Erythroblast (primary cell): Measurements from ENCODE around the gene JAZF1.

Experiments used
- DNase-seq, 2 experiments: peaks; one replicate each; lab custom pipeline; 2025; lab: John Stamatoyannopoulos, UW
- GATA1 ChIP-seq: IDR thresholded peaks from 2 replicates; pipeline ENCODE4 v1.6.1; 2011; ENCODE audit warnings: low read depth, mild to moderate bottlenecking, control low read depth, low read length, moderate library complexity
- POLR2A ChIP-seq: IDR thresholded peaks from 2 replicates; pipeline ENCODE4 v1.6.1; 2011; ENCODE audit warnings: mild to moderate bottlenecking, low read length

Gene JAZF1

DNA sequence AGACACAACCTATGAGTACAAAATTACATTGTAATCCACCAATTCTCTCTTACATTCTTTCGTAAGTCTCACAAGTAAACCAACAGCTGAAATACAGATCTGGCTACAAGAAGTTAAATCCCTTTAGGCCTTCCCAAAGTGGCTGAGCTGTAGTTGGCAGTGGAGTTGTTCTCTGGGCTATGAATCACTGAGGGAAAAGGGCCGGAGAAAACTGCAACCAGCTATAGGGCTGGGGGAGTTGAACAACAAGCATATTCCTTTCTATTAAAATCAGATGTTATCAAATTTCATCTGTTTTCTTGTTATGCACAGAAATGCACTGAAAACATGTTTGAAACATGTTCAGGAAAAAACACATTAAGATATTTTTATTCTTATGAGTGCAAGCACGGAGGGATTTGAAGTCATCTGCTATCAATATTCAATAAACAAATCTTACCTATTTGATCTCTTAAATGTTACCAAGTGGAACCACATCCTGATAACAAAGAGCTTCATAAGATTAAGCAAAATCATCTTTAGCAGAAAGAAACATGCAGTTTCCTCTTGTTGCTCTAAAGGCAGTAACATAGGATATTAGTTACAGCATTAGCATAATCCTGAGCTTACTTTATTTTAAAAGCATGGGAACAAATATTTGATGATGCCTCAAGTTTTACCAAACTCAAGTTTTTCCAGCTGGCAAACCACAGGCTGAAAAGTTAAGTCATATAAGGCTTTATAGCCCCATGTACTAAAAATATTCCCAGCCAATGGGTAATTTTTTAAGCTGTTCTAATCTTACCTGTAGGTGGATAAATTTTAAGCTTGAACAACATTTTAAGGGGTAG, 227.9 kb downstream of the JAZF1 start:
- DNase-seq, result no peak
- TF ChIP-seq POLR2A (no peak), GATA1 (no peak)

DNA sequence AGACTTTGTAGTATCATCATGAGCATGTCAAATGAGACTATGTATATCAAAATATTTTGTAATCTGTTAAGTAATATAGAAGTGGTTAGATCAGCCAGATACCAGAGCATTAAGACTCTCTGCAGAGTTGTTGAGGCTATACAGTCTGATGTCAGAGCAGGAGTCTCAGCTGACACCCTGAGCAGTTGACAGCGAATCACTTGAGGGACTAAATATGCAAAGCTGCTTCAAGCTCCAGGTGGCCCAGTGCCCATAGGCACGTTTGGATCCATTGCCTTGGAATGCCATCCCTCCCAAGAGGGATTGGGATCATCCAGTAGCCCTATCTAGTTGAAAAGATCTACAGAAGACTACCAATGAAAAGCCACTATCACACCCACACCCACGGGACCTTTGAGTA, 230.5 kb downstream of the JAZF1 start:
- DNase-seq, result no peak
- TF ChIP-seq GATA1, result no peak
- no peak for TF ChIP-seq POLR2A

DNA sequence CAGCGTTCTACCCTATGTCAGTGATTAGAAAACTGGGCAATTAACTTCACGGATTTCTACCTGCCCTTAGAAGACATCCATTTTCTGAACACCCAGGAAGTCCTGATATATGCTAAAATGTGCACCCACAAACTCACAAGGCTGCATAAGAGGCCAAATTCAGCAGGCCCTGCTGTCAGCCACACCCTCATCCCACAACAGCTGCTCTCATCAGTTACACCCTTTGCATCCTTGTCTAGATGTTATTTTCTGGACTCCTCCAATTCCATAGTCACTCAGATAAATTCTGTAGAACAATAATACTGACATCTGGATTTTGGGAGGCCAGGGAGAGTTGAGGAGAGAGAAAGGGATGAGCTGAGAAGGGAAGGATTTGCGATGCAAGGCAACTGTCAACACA, 231.7 kb downstream of the JAZF1 start:
- DNase-seq, result no peak
- TF ChIP-seq POLR2A (no peak), GATA1 (no peak)

DNA sequence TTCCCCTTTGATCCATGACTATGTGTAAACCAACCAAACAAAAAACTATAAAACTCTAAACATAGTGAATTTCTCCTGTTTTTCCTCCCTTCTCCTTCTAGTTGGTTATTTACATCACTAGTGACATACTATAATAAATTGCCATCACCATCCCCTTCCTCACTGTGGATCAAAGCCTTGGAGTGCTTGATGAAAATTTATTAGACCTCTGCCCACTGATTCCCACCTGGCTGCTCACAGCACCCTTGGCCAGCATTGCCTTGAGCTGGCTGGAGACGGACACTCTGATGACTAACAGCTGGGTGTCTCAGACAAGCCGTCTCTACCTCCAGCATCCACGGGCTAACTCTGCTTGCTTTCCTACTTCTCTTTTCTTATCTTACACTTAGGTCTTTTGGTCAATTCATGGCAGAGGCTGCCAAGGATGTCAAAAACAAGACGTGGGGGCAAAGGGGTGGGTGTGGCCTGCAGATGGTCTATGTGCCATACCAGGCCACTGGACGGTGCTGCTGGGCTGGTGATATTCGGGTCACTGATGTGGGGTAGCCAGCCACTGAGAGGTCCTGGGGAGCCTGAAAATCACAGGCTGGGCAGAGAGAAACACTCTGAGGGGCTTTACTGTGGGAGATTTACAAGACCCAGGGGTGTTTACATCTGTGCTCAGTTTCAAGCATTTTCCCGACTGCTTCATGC, 232.9 kb downstream of the JAZF1 start:
- no peak for DNase-seq

GRCh38 chr7:27946351-27946750, 234.2 kb downstream of the JAZF1 start:
- no peak for DNase-seq

More for the DNA sequence above, 232.9 kb downstream of the JAZF1 start:
- TF ChIP-seq GATA1 (no peak), POLR2A (no peak)

DNA sequence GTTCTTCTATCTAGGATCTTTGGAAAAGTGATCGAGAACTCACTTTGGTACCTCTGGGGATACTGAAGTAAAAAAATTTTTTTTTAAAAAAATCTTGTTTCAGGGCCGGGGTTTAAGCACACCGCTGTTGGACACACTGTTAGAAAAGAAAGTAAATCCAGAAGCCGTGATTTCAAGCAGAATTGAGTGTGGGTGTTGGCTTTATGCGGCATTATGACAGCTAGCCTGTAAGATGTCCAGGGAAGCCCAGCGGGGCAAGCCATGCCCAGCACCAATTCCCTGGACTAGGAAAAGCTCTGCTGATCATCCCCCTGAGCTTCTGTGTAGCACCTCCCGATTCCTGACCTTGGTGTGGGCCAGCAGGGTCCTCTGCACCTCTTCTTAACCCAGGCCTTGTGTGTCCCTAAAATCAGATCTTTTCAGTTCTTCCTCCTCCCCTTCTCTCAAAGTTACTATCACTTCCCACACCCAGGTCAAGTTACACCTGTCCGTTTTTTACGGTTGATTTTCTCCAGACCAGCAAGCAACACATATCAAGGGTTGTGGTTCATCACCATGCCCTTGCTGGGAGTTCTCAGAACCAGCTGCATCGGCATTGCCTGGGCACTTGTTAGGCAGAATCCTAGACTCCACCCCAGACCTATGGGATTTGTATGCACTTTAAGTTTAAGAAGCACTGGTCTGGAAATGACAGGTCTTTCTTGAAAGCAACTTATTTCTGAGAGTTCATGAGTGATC, 235.4 kb downstream of the JAZF1 start:
- DNase-seq, result no peak
- TF ChIP-seq POLR2A (no peak), GATA1 (no peak)

More at GRCh38 chr7:27946351-27946750, 234.2 kb downstream of the JAZF1 start:
- TF ChIP-seq POLR2A, result no peak
- TF ChIP-seq GATA1, result no peak

- no peak for DNase-seq
- no peak for TF ChIP-seq POLR2A
Measured at GRCh38 chr7:27944643-27945042, 236.0 kb downstream of the JAZF1 start.

GRCh38 chr7:27943241-27943640, 237.4 kb downstream of the JAZF1 start:
- DNase-seq, result no peak
- TF ChIP-seq POLR2A (no peak), GATA1 (no peak)

- DNase-seq, result no peak
- no peak for TF ChIP-seq POLR2A
- no peak for TF ChIP-seq GATA1
Measured at GRCh38 chr7:27942711-27943110, 237.9 kb downstream of the JAZF1 start.

DNA sequence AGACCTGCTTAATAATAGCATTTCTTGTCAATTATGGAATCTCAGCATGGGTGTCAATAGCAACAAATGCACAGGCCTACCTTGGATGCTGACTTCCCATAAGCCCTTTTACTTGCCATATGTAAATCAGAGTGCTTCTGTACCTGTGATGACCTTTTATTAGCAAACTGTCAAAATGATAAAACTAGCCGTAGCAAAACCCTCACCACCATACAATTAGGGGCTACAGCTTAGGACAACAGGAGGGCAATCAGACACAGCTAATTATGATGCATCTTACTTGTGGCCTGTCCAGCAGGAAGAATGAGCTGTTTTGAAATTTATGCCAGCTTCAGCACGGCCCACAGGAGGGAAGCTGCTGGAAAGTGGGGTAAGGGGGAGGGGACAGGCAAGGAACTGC, 239.1 kb downstream of the JAZF1 start:
- no peak for TF ChIP-seq GATA1
- no peak for DNase-seq

DNA sequence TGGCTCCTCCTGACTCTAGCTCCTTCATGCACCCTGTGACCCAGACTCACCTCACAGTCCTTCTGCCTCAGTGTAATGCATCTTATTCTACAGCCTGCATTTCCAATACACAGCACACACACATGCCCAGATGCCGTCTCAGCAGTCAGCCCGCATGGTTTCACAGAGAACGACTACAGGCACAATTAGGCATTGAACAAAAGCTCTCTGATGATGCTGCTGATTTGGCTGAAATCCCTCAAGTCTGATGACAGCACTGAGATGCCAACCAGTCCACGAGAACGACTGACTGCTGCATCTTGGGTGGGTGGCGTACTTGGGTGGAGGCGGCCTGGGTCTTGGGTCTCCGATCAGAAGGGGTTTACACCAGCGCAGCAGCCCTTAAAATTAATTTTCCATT, 240.3 kb downstream of the JAZF1 start:
- DNase-seq, result no peak
- TF ChIP-seq POLR2A, result no peak
- no peak for TF ChIP-seq GATA1

DNA sequence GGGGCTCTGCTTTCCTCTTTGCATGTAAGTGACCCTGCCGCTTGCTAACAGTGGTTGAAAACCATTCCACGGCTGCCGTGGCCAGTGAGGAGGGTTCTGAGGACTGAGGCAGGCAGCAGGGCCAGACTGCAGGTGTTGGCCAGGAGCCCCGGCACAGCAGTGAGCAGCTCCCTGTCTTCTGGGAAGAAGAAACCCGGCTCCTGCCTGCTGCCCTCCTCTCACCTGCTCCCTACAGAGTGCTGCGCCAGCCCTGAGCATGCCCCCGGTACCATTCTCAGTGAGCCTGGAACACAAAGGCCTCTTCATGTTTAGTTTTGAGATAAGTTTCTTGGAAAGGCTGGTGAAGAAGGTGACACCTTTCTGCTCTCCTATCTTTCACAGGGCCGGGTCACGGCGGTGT, 240.7 kb downstream of the JAZF1 start:
- no peak for DNase-seq
- TF ChIP-seq POLR2A, result no peak
- TF ChIP-seq GATA1, result no peak

DNA sequence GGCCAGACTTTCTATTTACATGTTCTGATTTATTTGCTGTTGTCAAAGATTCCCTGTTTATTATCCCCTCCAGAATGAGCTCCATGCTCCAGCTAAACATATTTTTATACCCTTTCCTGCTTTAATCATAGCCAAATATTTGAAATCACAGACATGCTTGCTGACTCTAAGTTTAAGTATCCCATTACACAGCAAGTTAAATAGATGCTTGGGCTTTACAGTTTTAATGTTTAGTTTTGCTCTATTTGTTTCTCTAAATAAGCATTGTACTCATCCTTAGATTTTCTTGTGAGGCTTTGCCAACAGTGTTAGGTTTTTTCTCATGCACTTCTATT, 243.9 kb downstream of the JAZF1 start:
- TF ChIP-seq GATA1, result no peak
- no peak for TF ChIP-seq POLR2A
- DNase-seq, result no peak
